Neural progenitor cell (in vitro differentiated cells): ENCODE measurements around the gene NPVF. TPM values are rescaled to one million over a fixed set of nuclear protein-coding genes. Genes with fewer than 3 reads are reported as not detected.

Source experiments
- DNase-seq: peaks from one replicate; pipeline ENCODE4 v3.0.0-alpha.2; 2016; ENCODE audit warnings: low spot score
- H2AFZ ChIP-seq: fragments of 200-600 bp; sonication (generic); replicated peaks from 2 replicates; pipeline ENCODE4 v1.6.1; 2016; ENCODE audit warnings: antibody characterized with exemption
- H3F3A ChIP-seq: fragments of 200-600 bp; sonication (generic); 2 replicates; pipeline ENCODE4 v1.6.1; 2016; ENCODE audit warnings: antibody characterized with exemption, low read depth
- H3K27ac ChIP-seq: fragments of 200-600 bp; sonication (generic); 2 replicates; pipeline ENCODE4 v1.5.1; 2016; ENCODE audit warnings: mild to moderate bottlenecking
- H3K27me3 ChIP-seq: fragments of 200-600 bp; sonication (generic); 2 replicates; pipeline ENCODE4 v1.6.1; 2016; ENCODE audit warnings: mild to moderate bottlenecking, moderate library complexity
- H3K36me3 ChIP-seq: fragments of 200-600 bp; sonication (generic); 2 replicates; pipeline ENCODE4 v1.5.1; 2016
- H3K4me1 ChIP-seq: fragments of 200-600 bp; sonication (generic); 2 replicates; pipeline ENCODE4 v1.6.1; 2016; ENCODE audit warnings: mixed run types
- H3K4me2 ChIP-seq: fragments of 200-600 bp; sonication (generic); 2 replicates; pipeline ENCODE4 v1.6.1; 2016
- H3K4me3 ChIP-seq: fragments of 200-600 bp; sonication (generic); 2 replicates; pipeline ENCODE4 v1.5.1; 2016
- H3K79me2 ChIP-seq: fragments of 200-600 bp; sonication (generic); 2 replicates; pipeline ENCODE4 v1.6.1; 2016; ENCODE audit warnings: low read depth
- H3K9ac ChIP-seq: fragments of 200-600 bp; sonication (generic); 2 replicates; pipeline ENCODE4 v1.6.1; 2016
- H3K9me3 ChIP-seq: fragments of 200-600 bp; sonication (generic); 2 replicates; pipeline ENCODE4 v1.5.1; 2016; ENCODE audit warnings: low read depth
- H4K20me1 ChIP-seq: fragments of 200-600 bp; sonication (generic); 2 replicates; pipeline ENCODE4 v1.6.1; 2016; ENCODE audit warnings: low read depth
- H3K27ac Mint-ChIP-seq: 3 replicates; pipeline ENCODE4 v1.8.0; 2021; ENCODE audit warnings: mixed read lengths
- H3K27me3 Mint-ChIP-seq: 2 replicates; pipeline ENCODE4 v1.8.0; 2022; ENCODE audit warnings: low read depth, mild to moderate bottlenecking, inconsistent platforms, moderate library complexity, mixed read lengths; ENCODE audit not compliant: insufficient read depth
- H3K36me3 Mint-ChIP-seq: 3 replicates; pipeline ENCODE4 v1.8.0; 2021; ENCODE audit warnings: mixed read lengths
- H3K4me1 Mint-ChIP-seq: 3 replicates; pipeline ENCODE4 v1.8.0; 2021; ENCODE audit warnings: mixed read lengths
- H3K4me3 Mint-ChIP-seq: 3 replicates; pipeline ENCODE4 v1.8.0; 2021; ENCODE audit warnings: mild to moderate bottlenecking, moderate library complexity, mixed read lengths
- H3K9me3 Mint-ChIP-seq: 3 replicates; pipeline ENCODE4 v1.8.0; 2020; ENCODE audit warnings: mixed read lengths
- EZH2 ChIP-seq: fragments of 200-600 bp; sonication (generic); IDR thresholded peaks from 2 replicates; pipeline ENCODE4 v1.6.1; 2017; ENCODE audit warnings: antibody characterized with exemption, mild to moderate bottlenecking, moderate library complexity
- EZH2phosphoT487 ChIP-seq: fragments of 200-600 bp; sonication (generic); IDR thresholded peaks from 2 replicates; pipeline ENCODE4 v1.6.1; 2017; ENCODE audit warnings: antibody characterized with exemption
- total RNA-seq: library from RNA; depleted of rRNA; stranded (reverse); fragments of >200 nt; gene quantifications from 2 replicates; pipeline ENCODE4 v1.2.3, GENCODE V29; 2015; ENCODE audit warnings: low replicate concordance
- TF ChIP-seq, protein P1 (sequence below): fragments of 200-600 bp; sonication (generic); IDR thresholded peaks from 2 replicates; pipeline ENCODE4 v1.5.1; 2017; ENCODE audit warnings: antibody characterized with exemption, mild to moderate bottlenecking

The NPVF gene
- total RNA-seq, 1 donor from 2014 or later, result not detected

DNA sequence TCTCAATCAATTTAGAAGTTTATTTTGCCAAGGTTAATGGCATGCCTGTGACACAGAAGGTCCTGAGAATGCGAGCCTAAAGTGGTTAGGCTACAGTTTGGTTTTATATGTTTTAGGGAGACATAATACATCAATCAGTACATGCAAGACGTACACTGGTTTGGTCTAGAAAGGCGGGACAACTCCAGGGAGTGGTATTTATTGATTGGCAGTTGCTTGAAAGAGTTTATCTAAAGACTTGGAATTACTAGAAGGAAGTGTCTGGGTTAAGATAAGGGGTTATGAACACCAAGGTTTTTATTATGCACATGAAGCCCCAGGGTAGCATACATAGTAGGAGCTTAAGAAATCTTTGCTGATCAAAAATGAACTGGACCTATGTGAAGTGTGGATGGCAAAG, 21.5 kb downstream of the NPVF start:
- Mint-ChIP-seq H3K4me3 (no peak overlapping the region), H3K27ac (no peak overlapping the region), H3K4me1 (no peaks in the 10 kb centered on the region), H3K36me3 (no peaks in the 10 kb centered on the region), H3K27me3 (peaks cover 3% of the 10 kb centered on the region), H3K9me3 (peaks cover 20% of the 10 kb centered on the region)
- no peak overlapping the region for H3K4me3 ChIP-seq
- H3K79me2 ChIP-seq, result no peaks in the 10 kb centered on the region
- H3K36me3 ChIP-seq, result no peaks in the 10 kb centered on the region
- no peak overlapping the region for H3K4me2 ChIP-seq
- no peak for TF ChIP-seq EZH2
- no peak overlapping the region for H3K9ac ChIP-seq
- no peak overlapping the region for H2AFZ ChIP-seq
- H4K20me1 ChIP-seq, result no peaks in the 10 kb centered on the region
- DNase-seq, result no peak
- H3K4me1 ChIP-seq, result no peaks in the 10 kb centered on the region
- no peaks in the 10 kb centered on the region for H3K9me3 ChIP-seq
- H3K27ac ChIP-seq, result no peak overlapping the region
- no peaks in the 10 kb centered on the region for H3K27me3 ChIP-seq
- H3F3A ChIP-seq, result no peaks in the 10 kb centered on the region

DNA sequence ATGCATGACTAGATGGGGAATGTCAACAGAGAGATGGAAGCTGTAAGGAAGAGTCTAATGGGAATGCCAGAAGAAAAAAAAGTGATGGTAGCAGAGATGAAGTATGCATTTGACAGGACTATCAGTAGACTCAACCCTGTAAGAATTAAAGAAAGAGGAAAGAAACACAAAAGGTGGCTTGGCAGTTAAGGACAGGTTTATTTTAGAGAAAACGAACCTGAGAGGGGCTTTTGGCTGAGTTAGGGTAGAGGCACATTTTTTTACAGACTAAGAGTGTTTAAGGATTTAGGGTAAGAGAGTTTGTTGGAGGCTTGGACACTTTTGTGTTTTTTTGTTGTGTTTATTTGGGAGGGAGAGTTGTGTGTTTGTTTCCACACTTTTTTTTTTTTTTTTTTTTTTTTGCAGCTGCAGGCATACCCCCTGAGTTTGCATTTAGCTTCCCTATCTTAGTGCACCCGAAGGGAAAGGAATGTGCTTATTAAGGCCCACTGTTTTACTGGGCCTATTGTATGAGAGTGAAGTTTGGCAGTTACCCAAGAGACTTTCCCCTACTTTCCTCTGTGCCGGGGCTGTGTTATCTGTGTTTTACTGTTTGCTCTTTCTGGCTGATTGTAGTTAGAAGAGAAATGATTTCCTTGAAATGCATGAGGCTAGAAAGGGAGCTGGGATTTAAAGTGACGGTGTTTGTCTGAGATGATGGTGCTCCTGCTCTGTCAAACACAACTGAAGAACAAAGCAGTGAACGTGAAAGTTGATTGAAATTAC, 32.0 kb downstream of the NPVF start:
- Histone ChIP-seq H3K36me3 (no peaks in the 10 kb centered on the region), H3K4me3 (no peak overlapping the region), H3F3A (no peaks in the 10 kb centered on the region), H3K4me1 (no peaks in the 10 kb centered on the region), H3K4me2 (no peak overlapping the region), H3K79me2 (no peaks in the 10 kb centered on the region), H3K27me3 (no peaks in the 10 kb centered on the region), H4K20me1 (no peaks in the 10 kb centered on the region), H3K9me3 (no peaks in the 10 kb centered on the region), H2AFZ (no peak overlapping the region), H3K27ac (no peak overlapping the region), H3K9ac (no peak overlapping the region)
- Mint-ChIP-seq H3K27me3 (peaks cover 2% of the 10 kb centered on the region), H3K36me3 (no peaks in the 10 kb centered on the region), H3K4me1 (no peaks in the 10 kb centered on the region), H3K9me3 (peaks cover 13% of the 10 kb centered on the region), H3K4me3 (no peak overlapping the region), H3K27ac (no peak overlapping the region)
- TF ChIP-seq, protein P1, sequence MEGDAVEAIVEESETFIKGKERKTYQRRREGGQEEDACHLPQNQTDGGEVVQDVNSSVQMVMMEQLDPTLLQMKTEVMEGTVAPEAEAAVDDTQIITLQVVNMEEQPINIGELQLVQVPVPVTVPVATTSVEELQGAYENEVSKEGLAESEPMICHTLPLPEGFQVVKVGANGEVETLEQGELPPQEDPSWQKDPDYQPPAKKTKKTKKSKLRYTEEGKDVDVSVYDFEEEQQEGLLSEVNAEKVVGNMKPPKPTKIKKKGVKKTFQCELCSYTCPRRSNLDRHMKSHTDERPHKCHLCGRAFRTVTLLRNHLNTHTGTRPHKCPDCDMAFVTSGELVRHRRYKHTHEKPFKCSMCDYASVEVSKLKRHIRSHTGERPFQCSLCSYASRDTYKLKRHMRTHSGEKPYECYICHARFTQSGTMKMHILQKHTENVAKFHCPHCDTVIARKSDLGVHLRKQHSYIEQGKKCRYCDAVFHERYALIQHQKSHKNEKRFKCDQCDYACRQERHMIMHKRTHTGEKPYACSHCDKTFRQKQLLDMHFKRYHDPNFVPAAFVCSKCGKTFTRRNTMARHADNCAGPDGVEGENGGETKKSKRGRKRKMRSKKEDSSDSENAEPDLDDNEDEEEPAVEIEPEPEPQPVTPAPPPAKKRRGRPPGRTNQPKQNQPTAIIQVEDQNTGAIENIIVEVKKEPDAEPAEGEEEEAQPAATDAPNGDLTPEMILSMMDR, result no peak
- no peak for TF ChIP-seq EZH2phosphoT487
- no peak for TF ChIP-seq EZH2
- DNase-seq, result no peak

DNA sequence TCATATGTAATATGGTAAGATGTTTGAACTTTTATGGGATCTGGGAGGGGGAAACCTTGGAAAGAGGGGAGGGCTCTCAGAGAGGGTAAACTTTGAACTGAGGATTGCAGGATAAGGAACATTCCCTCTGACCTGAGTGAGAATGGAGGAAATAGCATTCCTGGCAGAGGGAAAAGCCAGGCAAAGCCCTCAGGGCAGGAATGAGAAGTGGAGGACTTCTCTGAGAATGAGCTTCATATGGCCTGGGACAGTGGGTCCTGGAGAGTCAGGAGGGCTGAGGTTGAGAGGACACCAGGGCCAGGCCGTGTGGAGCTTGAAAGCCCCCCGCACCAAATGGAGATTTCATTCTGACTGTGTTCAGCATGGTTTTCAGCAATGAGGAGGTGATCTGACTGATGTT, 34.2 kb downstream of the NPVF start:
- H3K9me3 ChIP-seq, result no peaks in the 10 kb centered on the region
- peaks cover 2% of the 10 kb centered on the region for H3K27me3 Mint-ChIP-seq
- H3K4me1 Mint-ChIP-seq, result no peaks in the 10 kb centered on the region
- H3K4me1 ChIP-seq, result no peaks in the 10 kb centered on the region
- no peak overlapping the region for H3K4me3 ChIP-seq
- DNase-seq, result no peak
- no peaks in the 10 kb centered on the region for H3F3A ChIP-seq
- H2AFZ ChIP-seq, result no peak overlapping the region
- H3K36me3 ChIP-seq, result no peaks in the 10 kb centered on the region
- H3K4me2 ChIP-seq, result no peak overlapping the region
- H3K36me3 Mint-ChIP-seq, result no peaks in the 10 kb centered on the region
- no peak overlapping the region for H3K4me3 Mint-ChIP-seq
- no peak overlapping the region for H3K27ac Mint-ChIP-seq
- TF ChIP-seq, protein P1, result no peak
- TF ChIP-seq EZH2phosphoT487 (no peak), EZH2 (no peak)
- no peaks in the 10 kb centered on the region for H3K79me2 ChIP-seq
- no peaks in the 10 kb centered on the region for H3K27me3 ChIP-seq
- peaks cover 13% of the 10 kb centered on the region for H3K9me3 Mint-ChIP-seq
- no peak overlapping the region for H3K27ac ChIP-seq
- no peaks in the 10 kb centered on the region for H4K20me1 ChIP-seq
- H3K9ac ChIP-seq, result no peak overlapping the region

DNA sequence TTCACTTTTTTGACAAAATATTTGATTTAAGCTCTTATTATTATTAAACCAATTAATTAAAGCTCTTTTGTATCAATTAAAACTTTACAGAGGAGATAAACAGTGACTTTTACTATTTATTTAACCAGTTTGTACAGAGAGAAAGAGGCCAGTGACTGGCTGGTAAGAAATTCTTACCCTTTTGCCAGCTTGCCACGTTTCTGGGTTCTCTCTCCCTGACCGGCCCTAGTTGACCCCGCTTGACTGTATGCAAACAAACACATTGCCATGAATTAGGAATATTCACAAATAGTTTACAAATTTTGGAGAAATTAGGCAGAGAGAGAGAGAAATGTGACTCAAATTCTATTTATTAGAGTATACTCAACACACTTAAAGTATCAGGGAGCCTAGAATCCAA, 36.2 kb downstream of the NPVF start:
- H3K27ac ChIP-seq, result no peak overlapping the region
- no peak overlapping the region for H3K27ac Mint-ChIP-seq
- H3K36me3 Mint-ChIP-seq, result no peaks in the 10 kb centered on the region
- DNase-seq, result no peak
- H3K4me1 Mint-ChIP-seq, result no peaks in the 10 kb centered on the region
- H3K9me3 Mint-ChIP-seq, result peaks cover 13% of the 10 kb centered on the region
- H3K36me3 ChIP-seq, result no peaks in the 10 kb centered on the region
- no peaks in the 10 kb centered on the region for H3K4me1 ChIP-seq
- no peak overlapping the region for H2AFZ ChIP-seq
- TF ChIP-seq EZH2 (no peak), EZH2phosphoT487 (no peak)
- TF ChIP-seq, protein P1, result no peak
- H3F3A ChIP-seq, result no peaks in the 10 kb centered on the region
- no peaks in the 10 kb centered on the region for H3K9me3 ChIP-seq
- H3K79me2 ChIP-seq, result no peaks in the 10 kb centered on the region
- H3K4me2 ChIP-seq, result no peak overlapping the region
- no peaks in the 10 kb centered on the region for H3K27me3 ChIP-seq
- no peak overlapping the region for H3K4me3 Mint-ChIP-seq
- no peaks in the 10 kb centered on the region for H4K20me1 ChIP-seq
- H3K4me3 ChIP-seq, result no peak overlapping the region
- peaks cover 2% of the 10 kb centered on the region for H3K27me3 Mint-ChIP-seq
- H3K9ac ChIP-seq, result no peak overlapping the region
